A549 (cell line): ENCODE results near the gene CFAP157.

Experiments used
- CTCF ChIP-seq: fragments of >200 bp; sonication (Bioruptor Twin); formaldehyde crosslinking; IDR thresholded peaks from 3 replicates; pipeline ENCODE4 v1.5.1; 2016
- MAX ChIP-seq: IDR thresholded peaks from 2 replicates; pipeline ENCODE4 v1.6.1; 2012
- RAD21 ChIP-seq, 2 experiments: fragments of >200 bp in 1 of 2; sonication (Bioruptor Twin) in 1 of 2; formaldehyde crosslinking in 1 of 2; IDR thresholded peaks in 1 of 2; conservative IDR thresholded peaks in 1 of 2; 2 replicates in 1 of 2; 3 replicates in 1 of 2; pipeline ENCODE4 v1.6.1; 2012 to 2018; ENCODE audit warnings: inconsistent platforms in 1 of 2
- USF2 ChIP-seq: fragments of 450-650 bp; IDR thresholded peaks from 2 replicates; pipeline ENCODE4 v1.6.1; 2014; ENCODE audit warnings: antibody characterized with exemption

GRCh38 chr9:127706836-127707241, at the start of gene CFAP157:
- TF ChIP-seq RAD21 (conservative IDR thresholded peaks at IDR 0.05 in 1 of 2, IDR thresholded peaks at IDR 0.05 in 1 of 2) (no peak), CTCF (no peak), MAX (no peak), USF2 (no peak)
